GF-D8 (cell line): ENCODE measurements around the gene TET1.
"Not testable (repeated sequence)": the region's sequence is repeated elsewhere in the genome, so short reads cannot be mapped to it uniquely, and the experiment has no call there.

Source experiments
- DNase-seq: peaks from one replicate; lab custom pipeline; 2025; lab: John Stamatoyannopoulos, UW

Gene TET1

DNA sequence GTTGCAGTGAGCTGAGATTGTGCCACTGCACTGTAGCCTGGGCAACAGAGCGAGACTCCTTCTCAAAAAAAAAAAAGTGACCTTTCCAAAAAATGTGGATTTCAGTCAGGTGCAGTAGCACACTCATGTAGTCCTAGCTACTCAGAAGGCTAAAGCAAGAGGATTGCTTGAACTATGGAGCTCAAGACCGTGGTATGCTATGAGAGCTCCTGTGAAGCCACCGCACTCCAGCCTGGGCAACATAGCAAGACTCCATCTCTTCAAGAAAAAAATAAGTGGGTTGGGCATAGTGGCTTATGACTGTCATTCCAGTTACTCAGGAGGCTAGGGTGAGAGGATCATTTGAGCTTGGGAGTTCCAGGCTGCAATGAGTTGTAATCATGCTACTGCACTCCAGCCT lies 51.1 kb downstream of the TET1 start:
- no peak for DNase-seq

DNA sequence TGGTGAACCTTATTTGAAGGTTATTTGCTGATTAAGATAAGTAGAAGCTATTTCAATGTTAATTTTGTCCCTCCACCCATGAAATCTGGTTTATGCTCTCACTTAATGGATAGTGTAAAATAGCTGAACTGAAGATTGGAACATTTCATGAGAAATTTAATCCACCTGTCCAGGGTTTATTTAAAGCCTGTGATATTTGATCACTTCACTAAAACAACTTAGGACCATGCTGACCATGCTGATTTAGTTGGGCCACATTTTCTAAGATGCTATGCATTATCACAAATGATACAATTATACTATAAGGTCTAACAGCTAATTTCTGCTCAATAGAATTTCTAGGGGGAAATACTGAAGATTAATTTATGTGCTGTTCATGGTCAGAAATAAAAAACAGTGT lies 53.8 kb downstream of the TET1 start:
- DNase-seq: not testable (repeated sequence)

- DNase-seq: not testable (repeated sequence)
These were observed 57.6 kb downstream of the TET1 start for GRCh38 chr10:68617691-68618090.

DNA sequence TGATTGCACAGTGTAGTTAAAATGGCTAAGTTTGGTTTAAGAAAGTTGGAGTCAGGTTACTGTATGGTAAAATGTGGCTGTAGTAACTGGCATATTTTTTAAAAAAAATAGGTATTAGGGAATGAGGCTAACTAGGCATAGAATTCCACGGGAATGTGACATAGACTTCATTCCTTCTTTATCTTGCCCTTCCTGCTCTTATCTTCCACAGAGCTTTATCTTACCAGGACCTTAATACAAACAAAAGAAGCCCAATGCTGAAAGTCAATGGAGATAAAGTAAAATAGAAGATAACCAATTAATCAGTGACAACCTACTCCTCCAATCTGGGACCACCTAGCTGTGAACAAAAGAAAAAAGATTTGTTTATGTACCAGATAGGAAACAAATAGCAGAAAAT lies 58.1 kb downstream of the TET1 start:
- DNase-seq: no peak

DNA sequence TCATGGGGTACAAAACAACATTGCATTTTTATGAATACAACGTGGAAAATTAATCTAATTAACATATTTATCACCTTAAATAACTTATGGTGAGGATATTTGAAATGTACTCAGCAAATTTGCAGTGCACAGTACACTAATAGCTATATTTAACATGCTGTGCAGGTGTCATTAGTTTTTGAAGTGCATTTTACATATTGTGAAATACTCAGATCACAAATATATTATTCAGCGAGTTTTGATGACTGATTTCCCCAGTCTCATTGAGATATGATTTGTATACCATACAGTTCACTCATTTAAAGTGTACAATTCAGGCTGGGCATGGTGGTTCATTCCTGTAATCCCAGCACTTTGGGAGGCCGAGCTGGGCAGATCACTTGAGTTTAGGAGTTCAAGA lies 59.5 kb downstream of the TET1 start:
- DNase-seq: no peak

DNA sequence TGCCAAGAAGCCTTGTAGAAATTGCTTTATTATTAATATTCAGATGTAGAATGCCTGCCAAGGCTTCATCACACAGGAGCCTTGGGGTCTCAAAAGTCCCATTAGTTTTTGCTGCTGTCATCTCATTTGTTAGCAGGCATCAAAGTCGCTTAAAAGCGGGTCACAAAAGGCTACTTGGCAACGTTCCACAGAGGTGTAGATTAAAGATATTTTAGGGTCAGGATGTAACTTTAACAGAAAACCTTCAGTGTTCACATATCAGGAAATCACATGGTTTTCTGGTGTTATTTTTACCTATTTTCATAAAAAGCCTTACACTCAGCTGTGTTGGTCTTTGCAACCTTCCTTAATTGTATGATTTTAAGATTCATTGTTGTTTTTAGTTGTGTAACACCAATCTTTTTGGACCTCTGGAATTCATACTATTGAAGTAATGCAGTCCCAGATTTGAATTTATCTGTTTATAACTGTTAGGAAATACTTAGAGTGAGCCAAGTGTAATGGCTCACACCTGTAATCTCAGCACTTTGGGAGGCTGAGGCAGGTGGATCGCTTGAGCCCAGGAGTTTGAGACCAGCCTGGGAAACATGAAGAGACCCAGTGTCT lies 65.3 kb downstream of the TET1 start:
- DNase-seq: no peak

- DNase-seq: peak; percentile 10
These were observed 68.5 kb downstream of the TET1 start for GRCh38 chr10:68628576-68629127.

- not testable (repeated sequence) for DNase-seq
These were observed 72.1 kb downstream of the TET1 start for GRCh38 chr10:68632271-68632560.

DNA sequence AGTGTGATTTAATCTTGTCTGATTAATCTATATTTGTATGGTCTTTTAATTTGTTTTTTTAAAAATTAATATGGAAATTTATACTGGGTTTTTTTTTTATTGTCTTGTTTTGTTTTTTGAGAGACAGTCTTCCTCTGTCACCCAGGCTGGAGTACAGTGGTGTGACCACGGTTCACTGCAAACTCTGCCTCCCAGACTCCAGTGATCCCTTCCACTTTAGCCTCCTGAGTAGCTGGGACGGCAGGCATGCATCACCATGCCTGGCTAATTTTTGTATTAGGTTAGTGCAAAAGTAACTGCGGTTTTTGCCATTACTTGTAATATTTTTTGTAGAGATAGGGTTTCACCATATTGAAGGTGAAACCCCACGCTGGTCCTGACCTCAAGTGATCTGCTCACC lies 73.1 kb downstream of the TET1 start:
- no peak for DNase-seq

- no peak for DNase-seq
These were observed 73.8 kb downstream of the TET1 start for GRCh38 chr10:68633816-68634466.

GRCh38 chr10:68636335-68636734 lies 76.2 kb downstream of the TET1 start:
- DNase-seq: no peak

DNA sequence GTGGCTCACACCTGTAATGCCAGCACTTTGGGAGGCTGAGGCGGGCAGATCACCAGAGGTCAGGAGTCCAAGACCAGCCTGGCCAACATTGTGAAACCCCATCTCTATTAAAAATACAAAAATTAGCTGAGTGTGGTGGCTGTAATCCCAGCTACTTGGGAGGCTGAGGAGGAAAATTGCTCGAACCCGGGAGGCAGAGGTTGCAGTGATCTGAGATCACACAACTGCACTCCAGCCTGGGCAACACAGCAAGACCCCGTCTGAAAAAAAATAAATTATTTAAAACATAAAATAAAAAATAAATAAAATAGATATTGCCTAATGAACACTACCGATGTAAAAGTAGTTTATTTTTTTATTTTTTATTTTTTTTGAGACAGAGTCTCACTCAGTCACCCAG lies 83.4 kb downstream of the TET1 start:
- not testable (repeated sequence) for DNase-seq

DNA sequence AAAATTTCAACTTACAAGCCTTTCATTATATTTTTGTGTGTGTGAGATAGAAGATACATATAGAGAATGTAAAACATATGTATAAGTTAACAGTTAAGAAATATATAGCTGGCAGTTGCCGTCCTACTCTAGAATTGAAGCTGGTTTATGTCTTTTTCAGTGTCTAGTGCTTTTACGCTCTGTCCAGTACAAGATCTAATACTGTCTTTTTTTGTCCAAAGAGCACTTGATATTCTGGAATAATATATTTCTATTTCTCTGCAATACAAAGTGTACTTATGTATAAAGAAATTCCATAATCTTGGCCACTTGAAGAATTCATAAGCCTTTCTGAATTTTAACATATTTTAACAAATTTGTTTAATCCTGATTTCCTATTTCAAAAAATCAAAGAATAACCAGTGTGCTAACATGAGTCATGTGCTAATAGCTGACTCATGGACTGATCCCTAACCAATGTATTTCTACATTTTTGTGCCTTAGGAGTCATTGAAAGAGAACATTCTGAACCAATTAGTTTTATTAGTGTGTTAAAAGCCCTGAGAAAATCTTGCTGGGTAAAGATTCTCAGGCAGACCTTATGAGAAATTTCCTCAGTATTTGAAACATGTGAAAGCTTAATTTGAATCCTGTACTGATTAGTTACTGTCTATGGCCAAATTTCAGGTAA lies 87.7 kb downstream of the TET1 start:
- DNase-seq: no peak

DNA sequence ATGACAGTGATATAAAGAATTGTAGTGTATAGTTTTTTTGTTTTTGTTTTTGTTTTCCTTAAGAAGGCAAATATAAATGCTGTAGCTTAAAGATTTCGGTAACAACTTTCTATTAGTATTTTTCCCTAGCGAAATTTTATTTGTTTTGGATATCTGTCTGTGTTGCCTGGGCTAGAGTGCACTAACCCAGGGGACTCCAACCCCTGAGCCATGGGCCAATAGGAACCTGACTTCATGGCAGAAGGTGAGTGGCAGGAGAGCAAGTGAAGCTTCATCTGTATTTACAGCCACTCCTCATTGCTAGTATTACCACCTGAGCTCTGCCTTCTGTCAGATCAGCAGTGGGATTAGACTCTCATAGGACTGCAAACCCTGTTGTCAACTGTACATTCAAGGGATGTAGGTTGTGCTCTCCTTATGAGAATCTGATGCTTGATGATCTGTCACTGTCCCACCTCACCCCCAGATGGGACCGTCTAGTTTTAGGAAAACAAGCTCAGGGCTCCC lies 95.5 kb downstream of the TET1 start:
- DNase-seq: no peak

DNA sequence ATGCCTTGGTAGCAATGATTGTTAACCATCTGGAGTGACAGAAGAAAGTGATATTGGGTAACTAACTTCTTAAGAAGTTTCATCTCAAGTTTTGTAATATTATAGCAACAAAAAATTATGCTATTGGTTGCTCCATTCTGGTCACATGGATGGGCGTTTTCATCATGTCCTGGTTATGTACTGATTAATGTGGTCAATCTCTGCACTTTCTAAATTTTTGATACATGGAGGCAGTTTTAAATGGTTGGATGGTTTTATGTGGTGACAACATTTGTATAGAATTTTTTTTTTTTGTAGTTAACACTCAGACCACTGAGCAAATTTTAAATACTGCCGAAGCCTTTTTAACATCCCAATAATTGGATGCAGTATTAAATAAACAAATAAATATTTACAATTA lies 105.7 kb downstream of the TET1 start:
- no peak for DNase-seq

DNA sequence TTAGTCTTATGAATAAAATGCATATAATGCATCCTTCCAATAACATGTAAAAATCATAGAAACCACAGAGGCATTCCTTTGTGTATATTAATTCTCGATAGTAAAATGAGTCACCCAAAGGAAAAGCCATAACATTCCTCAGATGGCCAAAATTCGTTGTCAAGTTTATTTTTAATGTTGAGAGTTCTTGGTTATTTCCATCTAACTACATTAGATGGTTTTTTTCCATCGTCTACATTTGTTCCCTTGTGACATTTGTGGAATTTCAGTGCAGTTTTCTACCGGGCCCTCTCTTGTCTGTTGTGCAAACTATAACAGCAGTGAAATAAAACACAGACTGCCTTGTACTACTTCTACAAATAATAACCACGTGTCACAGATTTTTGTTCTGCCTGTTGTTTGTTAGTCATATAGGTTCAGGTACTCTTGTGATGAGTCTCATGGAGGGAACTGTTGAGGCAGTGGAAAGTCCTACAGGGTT lies 106.2 kb downstream of the TET1 start:
- no peak for DNase-seq

DNA sequence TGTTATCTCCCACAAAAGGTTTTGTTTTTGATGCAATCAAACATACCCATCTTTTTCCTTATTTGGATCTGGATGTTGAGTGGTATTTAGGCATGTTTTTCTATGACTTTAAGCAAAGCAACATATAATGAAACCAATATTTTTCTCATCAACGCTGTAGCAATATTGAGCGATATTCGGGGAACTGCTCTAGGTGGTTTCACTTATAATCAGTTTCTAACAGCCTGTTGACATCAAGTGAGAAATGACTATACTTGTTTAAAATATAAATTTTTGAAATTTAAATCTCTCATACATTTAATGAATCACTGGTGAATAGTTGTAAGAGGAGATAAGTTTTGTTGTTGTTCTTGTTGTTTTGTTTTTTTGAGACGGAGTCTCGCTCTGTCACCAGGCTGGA lies 108.1 kb downstream of the TET1 start:
- DNase-seq: no peak

GRCh38 chr10:68668972-68669371 lies 108.8 kb downstream of the TET1 start:
- DNase-seq: no peak

DNA sequence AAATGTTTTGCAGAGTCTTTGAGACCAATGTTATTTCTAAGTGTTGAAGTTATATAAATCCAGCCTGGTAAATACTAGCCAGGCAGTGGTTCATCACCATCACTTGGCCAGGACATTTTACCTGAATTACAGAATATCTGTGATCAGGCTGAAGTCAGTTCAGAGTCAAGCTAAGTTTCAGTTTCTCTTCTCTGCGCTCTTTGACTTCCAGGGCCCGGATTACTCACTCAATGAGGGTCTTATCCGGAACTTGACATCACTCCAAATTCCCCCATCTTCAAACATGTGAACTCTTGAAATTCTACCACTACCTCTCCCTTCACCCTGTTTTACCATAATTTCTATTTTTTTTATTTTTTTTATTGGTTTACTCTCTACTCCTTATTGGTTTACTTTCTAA lies 124.3 kb downstream of the TET1 start:
- no peak for DNase-seq

DNA sequence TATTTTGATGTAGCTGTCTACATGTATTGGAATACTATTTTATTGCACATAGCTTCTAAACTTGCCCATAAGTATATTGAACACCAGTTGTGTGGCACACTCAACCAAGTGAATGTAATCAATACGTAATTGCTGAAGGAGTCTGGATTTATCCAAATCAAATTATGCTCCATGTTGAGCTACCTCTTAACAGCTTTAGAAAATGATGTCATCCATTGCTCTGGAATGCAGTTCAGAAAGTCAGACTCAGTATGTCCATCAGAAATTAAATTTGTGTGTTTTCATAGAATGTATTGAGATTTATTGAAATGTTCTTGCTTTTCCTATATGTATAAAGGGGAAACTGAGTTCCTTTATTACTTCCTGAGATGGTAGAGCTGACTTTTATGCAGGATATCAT lies 135.9 kb downstream of the TET1 start:
- no peak for DNase-seq

GRCh38 chr10:68697106-68697505 lies 137.0 kb downstream of the TET1 start:
- DNase-seq: no peak

DNA sequence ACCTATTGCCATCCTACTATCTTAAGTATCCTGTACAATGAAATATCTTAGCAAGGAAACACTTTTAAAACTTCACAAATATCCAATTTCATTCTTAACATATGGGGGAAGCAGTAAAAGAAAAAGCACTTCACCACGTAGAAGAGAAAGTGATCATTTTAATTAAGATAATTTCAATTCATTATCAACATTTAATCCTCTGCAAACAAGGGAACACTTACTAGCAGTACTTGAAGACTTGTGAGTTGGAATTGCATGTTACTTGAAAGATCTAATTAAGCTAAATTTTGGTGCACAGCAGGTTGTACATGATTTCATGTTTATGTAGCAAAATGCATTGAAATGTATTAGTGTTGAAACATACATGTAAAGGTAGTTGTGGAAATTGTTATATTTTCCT lies 140.1 kb downstream of the TET1 start:
- no peak for DNase-seq

- DNase-seq: no peak
These were observed 145.4 kb downstream of the TET1 start for GRCh38 chr10:68705548-68705947.
